ENCODE data around the gene DGKI. TPM values are rescaled to one million over a fixed set of nuclear protein-coding genes. Genes with fewer than 3 reads are reported as not detected.

DGKI gene
- total RNA-seq, 5 donors from 2014 or later (not counting 1 experiment from before 2014, with no cell fraction given), result not detected

- no peaks in the 10 kb centered on the region for H3K27me3 Mint-ChIP-seq
- peaks cover 74% of the 10 kb centered on the region for H3K36me3 Mint-ChIP-seq
- Histone ChIP-seq H3K27me3 (replicated peaks in 1 of 2; ENCODE audit: control insufficient read depth in 2 of 2, extremely low read depth in 1 of 2, insufficient read depth in 2 of 2, low read length in 1 of 2) (no peaks in the 10 kb centered on the region), H3K4me1 (ENCODE audit: control insufficient read depth in 1 of 2, extremely low read depth in 1 of 2, insufficient read depth in 2 of 2, low read length in 2 of 2) (no peaks in the 10 kb centered on the region), H3K36me3 (ENCODE audit: control insufficient read depth in 2 of 2, extremely low read depth in 1 of 2, insufficient read depth in 1 of 2, low read length in 1 of 2) (peaks cover 0 to 14% of the 10 kb centered on the region in 2 donors), H3K4me3 (ENCODE audit: control insufficient read depth in 1 of 2, extremely low read depth in 1 of 2, low read length in 1 of 2) (no peak overlapping the region), H3K9me3 (no peaks in the 10 kb centered on the region), H3K27ac (ENCODE audit: low read length) (no peak overlapping the region)
- no peak for DNase-seq
- no peak overlapping the region for H3K4me3 Mint-ChIP-seq
- no peak overlapping the region for H3K27ac Mint-ChIP-seq
- ChIA-PET POLR2A (no interaction called here), CTCF (interaction anchor here (0.7 to 1.2 kb wide), 2 partner anchors 27 to 34 kb away, joined by 3 to 4 read pairs; no protein-coding TSS in a partner anchor)
- no peaks in the 10 kb centered on the region for H3K9me3 Mint-ChIP-seq
- ATAC-seq (replicated peaks in 1 of 4), result no peak
- WGBS (ENCODE audit: insufficient coverage), result 80% methylated on average over 1 of the region's 7 CpGs
- no peaks in the 10 kb centered on the region for H3K4me1 Mint-ChIP-seq
Measured at GRCh38 chr7:137873979-137874777, 27.4 kb upstream of the DGKI start.

GRCh38 chr7:137873524-137873923 lies 26.8 kb upstream of the DGKI start:
- H3K4me3 ChIP-seq (ENCODE audit: control insufficient read depth in 1 of 2, extremely low read depth in 1 of 2, low read length in 1 of 2), result no peak overlapping the region
- peaks cover 0 to 9% of the 10 kb centered on the region in 2 donors for H3K36me3 ChIP-seq (ENCODE audit: control insufficient read depth in 2 of 2, extremely low read depth in 1 of 2, insufficient read depth in 1 of 2, low read length in 1 of 2)
- H3K27ac Mint-ChIP-seq, result no peak overlapping the region
- H3K4me1 Mint-ChIP-seq, result no peaks in the 10 kb centered on the region
- H3K4me1 ChIP-seq (ENCODE audit: control insufficient read depth in 1 of 2, extremely low read depth in 1 of 2, insufficient read depth in 2 of 2, low read length in 2 of 2), result no peaks in the 10 kb centered on the region
- ChIA-PET CTCF (interaction anchor here in 1 of 2 donors (1.2 kb wide), 1 partner anchor 28 kb away, joined by 3 read pairs; no protein-coding TSS in a partner anchor), POLR2A (no interaction called here)
- peaks cover 70% of the 10 kb centered on the region for H3K36me3 Mint-ChIP-seq
- H3K27ac ChIP-seq (ENCODE audit: low read length), result no peak overlapping the region
- ATAC-seq (replicated peaks in 1 of 4), result no peak
- peaks cover 0 to under 1% (median 0%) of the 10 kb centered on the region in 3 donors for H3K9me3 Mint-ChIP-seq
- WGBS (ENCODE audit: insufficient coverage), result 82% methylated on average over 3 of the region's 3 CpGs
- no peak overlapping the region for H3K4me3 Mint-ChIP-seq
- H3K27me3 Mint-ChIP-seq, result no peaks in the 10 kb centered on the region
- no peaks in the 10 kb centered on the region for H3K27me3 ChIP-seq (replicated peaks in 1 of 2; ENCODE audit: control insufficient read depth in 2 of 2, extremely low read depth in 1 of 2, insufficient read depth in 2 of 2, low read length in 1 of 2)
- H3K9me3 ChIP-seq, result no peaks in the 10 kb centered on the region
- no peak for DNase-seq

- Histone ChIP-seq H3K36me3 (ENCODE audit: control insufficient read depth in 2 of 2, extremely low read depth in 1 of 2, insufficient read depth in 1 of 2, low read length in 1 of 2) (no peaks in the 10 kb centered on the region), H3K27ac (ENCODE audit: low read length) (no peak overlapping the region), H3K9me3 (no peaks in the 10 kb centered on the region), H3K4me1 (ENCODE audit: control insufficient read depth in 1 of 2, extremely low read depth in 1 of 2, insufficient read depth in 2 of 2, low read length in 2 of 2) (no peaks in the 10 kb centered on the region), H3K4me3 (ENCODE audit: control insufficient read depth in 1 of 2, extremely low read depth in 1 of 2, low read length in 1 of 2) (no peak overlapping the region), H3K27me3 (replicated peaks in 1 of 2; ENCODE audit: control insufficient read depth in 2 of 2, extremely low read depth in 1 of 2, insufficient read depth in 2 of 2, low read length in 1 of 2) (no peaks in the 10 kb centered on the region)
- ChIA-PET POLR2A (no interaction called here), CTCF (no interaction called here)
- H3K4me1 Mint-ChIP-seq, result no peaks in the 10 kb centered on the region
- peaks cover 73% of the 10 kb centered on the region for H3K36me3 Mint-ChIP-seq
- DNase-seq (no peak), ATAC-seq (replicated peaks in 1 of 4) (no peak)
- H3K4me3 Mint-ChIP-seq, result no peak overlapping the region
- H3K27ac Mint-ChIP-seq, result no peak overlapping the region
- WGBS (ENCODE audit: insufficient coverage), result 97% methylated on average over 6 of the region's 7 CpGs
- no peaks in the 10 kb centered on the region for H3K27me3 Mint-ChIP-seq
- peaks cover 3 to 6% (median 5%) of the 10 kb centered on the region in 3 donors for H3K9me3 Mint-ChIP-seq
Measured at GRCh38 chr7:137871170-137871915, 24.6 kb upstream of the DGKI start.

- no peaks in the 10 kb centered on the region for H3K4me1 Mint-ChIP-seq
- H3K36me3 Mint-ChIP-seq, result peaks cover 78% of the 10 kb centered on the region
Measured at GRCh38 chr7:137870684-137871083, 23.9 kb upstream of the DGKI start.

GRCh38 chr7:137870078-137870477 lies 23.3 kb upstream of the DGKI start:
- Mint-ChIP-seq H3K27me3 (no peaks in the 10 kb centered on the region), H3K4me3 (no peak overlapping the region), H3K27ac (no peak overlapping the region), H3K9me3 (peaks cover 5 to 16% (median 9%) of the 10 kb centered on the region in 3 donors), H3K4me1 (no peaks in the 10 kb centered on the region), H3K36me3 (peaks cover 79% of the 10 kb centered on the region)
- POLR2A ChIA-PET, result no interaction called here
- Histone ChIP-seq H3K4me1 (ENCODE audit: control insufficient read depth in 1 of 2, extremely low read depth in 1 of 2, insufficient read depth in 2 of 2, low read length in 2 of 2) (no peaks in the 10 kb centered on the region), H3K36me3 (ENCODE audit: control insufficient read depth in 2 of 2, extremely low read depth in 1 of 2, insufficient read depth in 1 of 2, low read length in 1 of 2) (no peaks in the 10 kb centered on the region), H3K27me3 (replicated peaks in 1 of 2; ENCODE audit: control insufficient read depth in 2 of 2, extremely low read depth in 1 of 2, insufficient read depth in 2 of 2, low read length in 1 of 2) (no peaks in the 10 kb centered on the region), H3K27ac (ENCODE audit: low read length) (no peak overlapping the region), H3K4me3 (ENCODE audit: control insufficient read depth in 1 of 2, extremely low read depth in 1 of 2, low read length in 1 of 2) (no peak overlapping the region), H3K9me3 (peaks cover 2% of the 10 kb centered on the region)
- WGBS (ENCODE audit: insufficient coverage), result no CpG with 5 or more reads among the region's 1 CpG
- ATAC-seq (replicated peaks in 1 of 4) (no peak), DNase-seq (no peak)
- CTCF ChIA-PET, result no interaction called here

More at GRCh38 chr7:137870684-137871083, 23.9 kb upstream of the DGKI start:
- Mint-ChIP-seq H3K9me3 (peaks cover 5 to 13% (median 9%) of the 10 kb centered on the region in 3 donors), H3K4me3 (no peak overlapping the region), H3K27me3 (no peaks in the 10 kb centered on the region), H3K27ac (no peak overlapping the region)
- POLR2A ChIA-PET, result no interaction called here
- H3K9me3 ChIP-seq, result no peaks in the 10 kb centered on the region
- no peak overlapping the region for H3K27ac ChIP-seq (ENCODE audit: low read length)
- ATAC-seq (replicated peaks in 1 of 4) (no peak), DNase-seq (no peak)
- H3K4me1 ChIP-seq (ENCODE audit: control insufficient read depth in 1 of 2, extremely low read depth in 1 of 2, insufficient read depth in 2 of 2, low read length in 2 of 2), result no peaks in the 10 kb centered on the region
- H3K27me3 ChIP-seq (replicated peaks in 1 of 2; ENCODE audit: control insufficient read depth in 2 of 2, extremely low read depth in 1 of 2, insufficient read depth in 2 of 2, low read length in 1 of 2), result no peaks in the 10 kb centered on the region
- no peak overlapping the region for H3K4me3 ChIP-seq (ENCODE audit: control insufficient read depth in 1 of 2, extremely low read depth in 1 of 2, low read length in 1 of 2)
- no peaks in the 10 kb centered on the region for H3K36me3 ChIP-seq (ENCODE audit: control insufficient read depth in 2 of 2, extremely low read depth in 1 of 2, insufficient read depth in 1 of 2, low read length in 1 of 2)
- CTCF ChIA-PET, result interaction anchor here in 1 of 2 donors (0.5 kb wide), 1 partner anchor 25 kb away, joined by 3 read pairs; no protein-coding TSS in a partner anchor

- ATAC-seq (replicated peaks in 1 of 4), result no peak
- H3K36me3 Mint-ChIP-seq, result peaks cover 77% of the 10 kb centered on the region
Measured at GRCh38 chr7:137869260-137869659, 22.5 kb upstream of the DGKI start.

More at GRCh38 chr7:137869260-137869659, 22.5 kb upstream of the DGKI start:
- Mint-ChIP-seq H3K9me3 (peaks cover 5 to 16% (median 9%) of the 10 kb centered on the region in 3 donors), H3K27me3 (no peaks in the 10 kb centered on the region), H3K27ac (no peak overlapping the region), H3K4me3 (no peak overlapping the region), H3K4me1 (no peaks in the 10 kb centered on the region)
- CTCF ChIA-PET, result no interaction called here
- Histone ChIP-seq H3K4me3 (ENCODE audit: control insufficient read depth in 1 of 2, extremely low read depth in 1 of 2, low read length in 1 of 2) (no peak overlapping the region), H3K9me3 (peaks cover 2% of the 10 kb centered on the region), H3K27me3 (replicated peaks in 1 of 2; ENCODE audit: control insufficient read depth in 2 of 2, extremely low read depth in 1 of 2, insufficient read depth in 2 of 2, low read length in 1 of 2) (no peaks in the 10 kb centered on the region), H3K4me1 (ENCODE audit: control insufficient read depth in 1 of 2, extremely low read depth in 1 of 2, insufficient read depth in 2 of 2, low read length in 2 of 2) (no peaks in the 10 kb centered on the region), H3K36me3 (ENCODE audit: control insufficient read depth in 2 of 2, extremely low read depth in 1 of 2, insufficient read depth in 1 of 2, low read length in 1 of 2) (no peaks in the 10 kb centered on the region), H3K27ac (ENCODE audit: low read length) (no peak overlapping the region)
- POLR2A ChIA-PET, result no interaction called here
- no CpG with 5 or more reads among the region's 3 CpGs for WGBS (ENCODE audit: insufficient coverage)
- DNase-seq, result no peak

Measured in T-cell (primary cell).